OCI-LY3 (cell line): ENCODE data around the gene SLC22A15.

Experiments used
- H2AFZ ChIP-seq: fragments of 200-600, 300-600 bp; shearing (Covaris generic); 2 replicates; pipeline ENCODE4 v1.6.0; 2014; ENCODE audit warnings: antibody characterized with exemption, low read depth, low read length
- H3K27ac ChIP-seq: fragments of 200-600, 300-600 bp; sonication (generic); 2 replicates; pipeline ENCODE4 v1.5.1; 2014; ENCODE audit warnings: mild to moderate bottlenecking, low read length, moderate library complexity, mixed read lengths
- H3K27me3 ChIP-seq: fragments of 200-600, 300-600 bp; sonication (generic); 2 replicates; pipeline ENCODE4 v1.6.1; 2014; ENCODE audit warnings: low read depth, low read length, mixed read lengths
- H3K36me3 ChIP-seq: fragments of 200-600, 300-600 bp; sonication (generic); replicated peaks from 2 replicates; pipeline ENCODE3; 2014; ENCODE audit warnings: low read depth, low read length, mixed read lengths
- H3K4me1 ChIP-seq: fragments of 300-600, 200-600 bp; sonication (generic); 2 replicates; pipeline ENCODE4 v1.6.1; 2014; ENCODE audit warnings: low read length, mixed read lengths
- H3K4me2 ChIP-seq: fragments of 200-600, 300-600 bp; sonication (generic); 2 replicates; pipeline ENCODE4 v1.6.1; 2014; ENCODE audit warnings: low read length, mixed read lengths
- H3K4me3 ChIP-seq: fragments of 300-600, 200-600 bp; sonication (generic); 2 replicates; pipeline ENCODE4 v1.5.1; 2014; ENCODE audit warnings: antibody characterized with exemption, mild to moderate bottlenecking, low read length, moderate library complexity
- H3K79me2 ChIP-seq: fragments of 300-600, 200-600 bp; shearing (Covaris generic); 2 replicates; pipeline ENCODE4 v1.6.1; 2014; ENCODE audit warnings: mild to moderate bottlenecking, low read length, mixed read lengths
- H3K9ac ChIP-seq: fragments of 300-600, 200-600 bp; shearing (Covaris generic); 2 replicates; pipeline ENCODE4 v1.6.0; 2014; ENCODE audit warnings: mild to moderate bottlenecking, low read length, moderate library complexity
- H3K9me3 ChIP-seq: fragments of 200-600, 300-600 bp; shearing (Covaris generic); 2 replicates; pipeline ENCODE4 v1.6.1; 2014; ENCODE audit warnings: low read length, mixed read lengths; ENCODE audit not compliant: insufficient read depth
- H4K20me1 ChIP-seq: fragments of 200-600, 300-600 bp; sonication (generic); 2 replicates; pipeline ENCODE4 v1.6.1; 2016; ENCODE audit warnings: low read length, mixed read lengths; ENCODE audit not compliant: insufficient read depth
- EZH2phosphoT487 ChIP-seq: fragments of 200-600 bp; shearing (Covaris generic); IDR thresholded peaks from 2 replicates; pipeline ENCODE4 v1.6.1; 2018; ENCODE audit warnings: antibody characterized with exemption, mixed run types, low read depth
- TF ChIP-seq, protein P1 (sequence below): fragments of 200-600, 300-600 bp; sonication (generic); IDR thresholded peaks from 2 replicates; pipeline ENCODE4 v1.5.1; 2014; ENCODE audit warnings: antibody characterized with exemption, low read length, low read depth

Gene SLC22A15

DNA sequence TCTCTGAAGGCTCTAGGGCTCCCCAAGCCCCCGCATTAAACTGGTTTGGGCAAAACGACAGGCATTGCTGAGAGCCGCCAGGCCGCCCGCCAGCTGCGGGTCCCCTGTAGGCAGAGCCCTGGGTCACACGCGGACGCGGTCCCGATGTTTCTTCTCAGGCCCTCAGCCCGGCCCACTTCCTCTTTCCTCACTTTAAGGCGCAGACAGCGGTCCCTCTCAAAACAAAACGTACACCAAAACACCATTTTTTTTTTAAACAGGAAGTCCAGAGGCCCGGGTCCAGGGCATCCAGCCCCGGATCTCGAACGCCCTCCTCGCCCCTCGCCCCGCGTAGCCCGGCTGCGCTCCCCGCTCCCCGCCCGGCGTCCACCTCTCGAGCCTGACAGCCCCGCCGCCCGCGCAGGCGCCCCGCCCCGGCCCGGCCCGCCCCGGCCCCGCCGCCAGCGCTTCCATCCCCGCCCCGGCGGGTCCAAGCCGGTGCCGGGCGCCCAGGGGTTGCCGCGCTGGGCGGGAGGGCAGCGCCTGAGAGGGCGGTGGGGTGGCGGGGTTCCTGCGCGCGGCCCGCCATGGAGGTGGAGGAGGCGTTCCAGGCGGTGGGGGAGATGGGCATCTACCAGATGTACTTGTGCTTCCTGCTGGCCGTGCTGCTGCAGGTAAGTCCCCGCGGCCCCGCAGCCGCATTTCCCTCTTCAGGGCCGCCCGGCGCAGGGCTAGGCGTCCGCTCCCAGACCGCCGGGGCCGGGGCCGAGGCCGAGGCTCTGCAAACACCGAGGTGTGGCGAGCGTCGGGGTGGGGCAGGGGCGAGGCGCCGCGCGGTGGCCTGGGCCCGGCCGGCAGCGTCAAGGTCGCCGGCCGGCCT, at the start of gene SLC22A15:
Gene SLC22A15 (plus strand): TSS at position 452 of the 859 bp plus-strand sequence. CDS start 115 bp downstream, at position 567.
- Histone ChIP-seq H3K9me3 (no peaks in the 10 kb centered on the region), H3K9ac (peak within 1 kb of the TSS; percentile 63), H3K79me2 (no peaks in the 10 kb centered on the region), H4K20me1 (no peaks in the 10 kb centered on the region), H3K4me1 (0 out of 2 replicates have a peak, but pooled peaks cover 5% of the 10 kb centered on the region), H2AFZ (peak within 1 kb of the TSS; percentile 76), H3K36me3 (no peaks in the 10 kb centered on the region), H3K4me2 (peak within 1 kb of the TSS; percentile 77), H3K27ac (no peak within 1 kb of the TSS), H3K27me3 (no peaks in the 10 kb centered on the region; the same call in 1 of the 2 replicates), H3K4me3 (peak within 1 kb of the TSS; percentile 82)
- TF ChIP-seq, protein P1, sequence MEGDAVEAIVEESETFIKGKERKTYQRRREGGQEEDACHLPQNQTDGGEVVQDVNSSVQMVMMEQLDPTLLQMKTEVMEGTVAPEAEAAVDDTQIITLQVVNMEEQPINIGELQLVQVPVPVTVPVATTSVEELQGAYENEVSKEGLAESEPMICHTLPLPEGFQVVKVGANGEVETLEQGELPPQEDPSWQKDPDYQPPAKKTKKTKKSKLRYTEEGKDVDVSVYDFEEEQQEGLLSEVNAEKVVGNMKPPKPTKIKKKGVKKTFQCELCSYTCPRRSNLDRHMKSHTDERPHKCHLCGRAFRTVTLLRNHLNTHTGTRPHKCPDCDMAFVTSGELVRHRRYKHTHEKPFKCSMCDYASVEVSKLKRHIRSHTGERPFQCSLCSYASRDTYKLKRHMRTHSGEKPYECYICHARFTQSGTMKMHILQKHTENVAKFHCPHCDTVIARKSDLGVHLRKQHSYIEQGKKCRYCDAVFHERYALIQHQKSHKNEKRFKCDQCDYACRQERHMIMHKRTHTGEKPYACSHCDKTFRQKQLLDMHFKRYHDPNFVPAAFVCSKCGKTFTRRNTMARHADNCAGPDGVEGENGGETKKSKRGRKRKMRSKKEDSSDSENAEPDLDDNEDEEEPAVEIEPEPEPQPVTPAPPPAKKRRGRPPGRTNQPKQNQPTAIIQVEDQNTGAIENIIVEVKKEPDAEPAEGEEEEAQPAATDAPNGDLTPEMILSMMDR, result no peak

DNA sequence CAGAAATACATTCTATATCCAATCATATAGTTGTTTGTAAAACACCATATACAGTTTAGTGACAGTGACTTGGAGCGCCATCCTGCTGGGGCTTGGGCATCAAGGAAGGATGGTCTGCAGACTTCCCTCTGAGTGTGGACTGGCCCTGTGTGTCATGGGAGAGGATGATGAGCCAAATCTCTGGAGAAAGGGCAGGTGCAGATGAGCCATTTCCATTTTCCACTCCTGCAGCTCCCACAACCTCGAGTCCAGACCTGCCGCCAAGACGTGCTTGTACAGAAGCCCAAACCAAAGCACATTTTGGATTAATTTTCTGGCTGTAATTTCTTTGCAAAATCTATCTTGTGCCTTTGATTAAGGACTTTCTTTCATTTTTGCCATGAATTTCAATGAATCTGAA, 48.3 kb upstream of the SLC22A15 start:
- peaks cover 10% of the 10 kb centered on the region for H3K4me1 ChIP-seq
- no peak overlapping the region for H3K4me3 ChIP-seq
- no peak overlapping the region for H3K27ac ChIP-seq

DNA sequence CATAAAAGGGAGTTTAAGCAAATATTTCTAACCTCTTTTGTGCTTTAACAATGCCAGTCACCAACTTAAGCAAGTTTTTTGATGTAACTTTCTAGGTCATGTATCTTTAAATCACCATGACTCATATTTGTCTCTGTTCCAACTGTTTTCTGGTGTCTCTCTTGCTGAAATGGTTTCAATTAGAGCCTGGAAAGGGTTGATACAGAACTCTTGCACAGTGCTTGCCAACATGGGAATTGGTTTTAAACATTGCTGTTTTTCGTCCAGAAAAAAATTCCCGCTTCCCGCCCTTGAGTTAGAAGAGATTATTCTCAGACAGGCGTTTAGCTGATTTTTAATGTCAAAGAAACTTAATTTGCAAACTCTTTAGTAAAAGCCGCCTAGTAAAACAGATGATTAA, 46.4 kb upstream of the SLC22A15 start:
- H3K79me2 ChIP-seq, result no peaks in the 10 kb centered on the region
- H3K9me3 ChIP-seq, result no peaks in the 10 kb centered on the region
- no peaks in the 10 kb centered on the region for H4K20me1 ChIP-seq
- H3K36me3 ChIP-seq, result no peaks in the 10 kb centered on the region
- no peaks in the 10 kb centered on the region for H3K4me1 ChIP-seq
- H3K4me2 ChIP-seq, result no peak overlapping the region
- no peak overlapping the region for H3K27ac ChIP-seq
- H3K27me3 ChIP-seq, result no peaks in the 10 kb centered on the region
- no peak overlapping the region for H3K4me3 ChIP-seq
- TF ChIP-seq, protein P1, result no peak
- no peak for TF ChIP-seq EZH2phosphoT487
- no peak overlapping the region for H3K9ac ChIP-seq
- no peak overlapping the region for H2AFZ ChIP-seq

More for the DNA sequence above, 48.3 kb upstream of the SLC22A15 start:
- Histone ChIP-seq H3K27me3 (no peaks in the 10 kb centered on the region), H3K9me3 (no peaks in the 10 kb centered on the region), H3K4me2 (no peak overlapping the region), H3K9ac (no peak overlapping the region), H3K36me3 (no peaks in the 10 kb centered on the region), H4K20me1 (no peaks in the 10 kb centered on the region), H3K79me2 (no peaks in the 10 kb centered on the region), H2AFZ (no peak overlapping the region)
- TF ChIP-seq, protein P1, result no peak
- no peak for TF ChIP-seq EZH2phosphoT487

DNA sequence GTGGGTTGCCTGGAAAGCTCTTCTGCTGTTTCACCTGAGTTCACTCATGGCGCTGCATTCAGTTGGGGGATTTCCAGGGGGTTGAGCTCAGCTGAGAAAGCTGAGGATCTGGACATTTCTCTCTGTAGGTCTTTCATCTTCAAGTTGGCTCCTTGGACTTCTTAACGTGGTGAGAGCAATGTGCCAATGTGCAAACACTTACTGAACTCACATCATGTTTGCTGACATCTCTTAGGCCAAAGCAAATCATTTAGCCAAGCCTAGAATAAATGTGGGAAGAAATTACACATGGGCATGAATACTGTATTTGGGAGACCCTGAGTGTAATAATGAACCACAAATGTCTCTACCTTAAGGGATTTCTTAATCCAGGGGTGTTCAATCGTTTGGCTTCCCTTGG, 42.7 kb upstream of the SLC22A15 start:
- Histone ChIP-seq H3K79me2 (no peaks in the 10 kb centered on the region), H3K27ac (no peak overlapping the region)
- TF ChIP-seq, protein P1, result no peak
- no peak for TF ChIP-seq EZH2phosphoT487

More for the DNA sequence above, 42.7 kb upstream of the SLC22A15 start:
- H4K20me1 ChIP-seq, result no peaks in the 10 kb centered on the region
- H3K4me1 ChIP-seq, result no peaks in the 10 kb centered on the region
- H3K4me3 ChIP-seq, result no peak overlapping the region
- H3K36me3 ChIP-seq, result no peaks in the 10 kb centered on the region
- H3K9me3 ChIP-seq, result no peaks in the 10 kb centered on the region
- H2AFZ ChIP-seq, result no peak overlapping the region
- H3K27me3 ChIP-seq, result no peaks in the 10 kb centered on the region
- H3K9ac ChIP-seq, result no peak overlapping the region
- no peak overlapping the region for H3K4me2 ChIP-seq
